HG03521 (cell line): ENCODE results near the gene PKP2.
"Not testable (repeated sequence)": the region's sequence is repeated elsewhere in the genome, so short reads cannot be mapped to it uniquely, and the experiment has no call there.

Experiments
- ATAC-seq: cut with Tn5 transposase; IDR thresholded peaks from one replicate; pipeline ENCODE4 v1.9.1; 2021; ENCODE audit warnings: mild to moderate bottlenecking, moderate library complexity; ENCODE audit not compliant: unreplicated experiment

Gene PKP2

GRCh38 chr12:32864731-32865130, 31.8 kb downstream of the PKP2 start:
- ATAC-seq: no peak

- ATAC-seq: no peak
Observed at GRCh38 chr12:32863128-32863527, 33.4 kb downstream of the PKP2 start.

- ATAC-seq: not testable (repeated sequence)
Observed at GRCh38 chr12:32861658-32862057, 34.9 kb downstream of the PKP2 start.

GRCh38 chr12:32860192-32860591, 36.4 kb downstream of the PKP2 start:
- no peak for ATAC-seq

- no peak for ATAC-seq
Observed at GRCh38 chr12:32859389-32859788, 37.2 kb downstream of the PKP2 start.

GRCh38 chr12:32854716-32855115, 41.9 kb downstream of the PKP2 start:
- ATAC-seq: no peak

GRCh38 chr12:32854097-32854496, 42.5 kb downstream of the PKP2 start:
- no peak for ATAC-seq

GRCh38 chr12:32847287-32847686, 49.3 kb downstream of the PKP2 start:
- no peak for ATAC-seq

GRCh38 chr12:32846053-32846452, 50.5 kb downstream of the PKP2 start:
- no peak for ATAC-seq

- no peak for ATAC-seq
Observed at GRCh38 chr12:32843528-32844095, 53.0 kb downstream of the PKP2 start.

GRCh38 chr12:32841061-32841460, 55.5 kb downstream of the PKP2 start:
- no peak for ATAC-seq

GRCh38 chr12:32839828-32840227, 56.7 kb downstream of the PKP2 start:
- ATAC-seq: no peak

- no peak for ATAC-seq
Observed at GRCh38 chr12:32837974-32838373, 58.6 kb downstream of the PKP2 start.

- no peak for ATAC-seq
Observed at GRCh38 chr12:32836710-32837109, 59.9 kb downstream of the PKP2 start.

- ATAC-seq: no peak
Observed at GRCh38 chr12:32834122-32834521, 62.5 kb downstream of the PKP2 start.

- no peak for ATAC-seq
Observed at GRCh38 chr12:32828552-32828951, 68.0 kb downstream of the PKP2 start.

- ATAC-seq: no peak
Observed at GRCh38 chr12:32828120-32828519, 68.5 kb downstream of the PKP2 start.

GRCh38 chr12:32826807-32827412, 69.7 kb downstream of the PKP2 start:
- ATAC-seq: no peak

GRCh38 chr12:32824596-32824995, 72.0 kb downstream of the PKP2 start:
- ATAC-seq: no peak

- no peak for ATAC-seq
Observed at GRCh38 chr12:32822344-32822743, 74.2 kb downstream of the PKP2 start.

GRCh38 chr12:32821710-32822109, 74.9 kb downstream of the PKP2 start:
- no peak for ATAC-seq

- ATAC-seq: no peak
Observed at GRCh38 chr12:32821293-32821692, 75.3 kb downstream of the PKP2 start.

- no peak for ATAC-seq
Observed at GRCh38 chr12:32820376-32820931, 76.1 kb downstream of the PKP2 start.
